Keratinocyte (primary cell): Measurements from ENCODE around the gene RLN2. TPM values are rescaled to one million over a fixed set of nuclear protein-coding genes. Genes with fewer than 3 reads are reported as not detected.
"Not testable (repeated sequence)": the region's sequence is repeated elsewhere in the genome, so short reads cannot be mapped to it uniquely, and the experiment has no call there.

ENCODE experiments used
- DNase-seq: peaks from one replicate; pipeline ENCODE4 v3.0.0-alpha.2; 2011; ENCODE audit warnings: low read depth, missing footprints, low spot score
- FAIRE-seq: peaks from 2 replicates; lab custom pipeline; 2011; peaks lifted over from hg19 to GRCh38; lab: Jason Lieb, UNC
- H2AFZ ChIP-seq: 2 replicates; pipeline ENCODE4 v1.6.0; 2012; ENCODE audit warnings: low read length, control low read depth, inconsistent platforms; ENCODE audit not compliant: control insufficient read depth
- H3K27ac ChIP-seq: 2 replicates; pipeline ENCODE4 v1.5.1; 2011; ENCODE audit warnings: low read length; ENCODE audit not compliant: control insufficient read depth, insufficient read depth
- H3K27me3 ChIP-seq: 3 replicates; pipeline ENCODE4 v1.6.0; 2011; ENCODE audit warnings: low read length; ENCODE audit not compliant: control insufficient read depth, insufficient read depth; ENCODE audit errors: extremely low read depth
- H3K36me3 ChIP-seq, 2 experiments: 2 replicates in 1 of 2; 3 replicates in 1 of 2; pipeline ENCODE4 v1.5.1; 2011; ENCODE audit warnings: low read length in 2 of 2, mild to moderate bottlenecking in 1 of 2; ENCODE audit not compliant: control insufficient read depth in 2 of 2, insufficient read depth in 2 of 2; ENCODE audit errors: extremely low read depth in 1 of 2
- H3K4me1 ChIP-seq: 3 replicates; pipeline ENCODE4 v1.5.1; 2011; ENCODE audit warnings: low read length; ENCODE audit not compliant: control insufficient read depth, insufficient read depth; ENCODE audit errors: extremely low read depth
- H3K4me2 ChIP-seq: 3 replicates; pipeline ENCODE4 v1.6.0; 2011; ENCODE audit warnings: low read depth, low read length; ENCODE audit not compliant: control insufficient read depth, insufficient read depth; ENCODE audit errors: extremely low read depth
- H3K4me3 ChIP-seq, 3 experiments: fragments of 200-600 bp in 1 of 3; sonication (generic) in 1 of 3; 2 replicates in 2 of 3; 3 replicates in 1 of 3; pipeline ENCODE4 v1.5.1; 2011 to 2016; ENCODE audit warnings: low read length in 3 of 3, mild to moderate bottlenecking in 3 of 3, control low read depth in 2 of 3, inconsistent platforms in 1 of 3, low read depth in 1 of 3, mixed read lengths in 1 of 3, mixed run types in 1 of 3, moderate library complexity in 1 of 3; ENCODE audit not compliant: control insufficient read depth in 2 of 3, insufficient read depth in 2 of 3; ENCODE audit errors: extremely low read depth in 1 of 3
- H3K79me2 ChIP-seq: 2 replicates; pipeline ENCODE4 v1.6.0; 2012; ENCODE audit warnings: low read length; ENCODE audit not compliant: control insufficient read depth, insufficient read depth
- H3K9ac ChIP-seq: 3 replicates; pipeline ENCODE4 v1.6.0; 2011; ENCODE audit warnings: low read length; ENCODE audit not compliant: control insufficient read depth, insufficient read depth; ENCODE audit errors: extremely low read depth
- H3K9me1 ChIP-seq: 3 replicates; pipeline ENCODE4 v1.6.0; 2011; ENCODE audit warnings: low read length; ENCODE audit not compliant: control insufficient read depth, insufficient read depth; ENCODE audit errors: extremely low read depth
- H3K9me3 ChIP-seq: 2 replicates; pipeline ENCODE4 v1.5.1; 2012; ENCODE audit warnings: low read depth, low read length; ENCODE audit not compliant: control insufficient read depth
- H4K20me1 ChIP-seq: 3 replicates; pipeline ENCODE4 v1.6.0; 2011; ENCODE audit warnings: low read length; ENCODE audit not compliant: control insufficient read depth, insufficient read depth; ENCODE audit errors: extremely low read depth
- CTCF ChIP-seq, 3 experiments: IDR thresholded peaks in 1 of 3; conservative IDR thresholded peaks in 1 of 3; optimal IDR thresholded peaks in 1 of 3; 2 replicates in 2 of 3; 3 replicates in 1 of 3; pipeline versions ENCODE3 to v1.5.1; 2011; ENCODE audit warnings: low read length in 3 of 3, mild to moderate bottlenecking in 3 of 3, moderate library complexity in 2 of 3, control low read depth in 1 of 3, inconsistent platforms in 1 of 3; ENCODE audit not compliant: insufficient read depth in 2 of 3; ENCODE audit errors: extremely low read depth in 1 of 3
- EZH2 ChIP-seq: IDR thresholded peaks from one replicate; pipeline ENCODE4 v1.6.1; 2012; ENCODE audit warnings: inconsistent platforms, mild to moderate bottlenecking, low read length, moderate library complexity
- dilution Hi-C: fragments of 300-500 bp; cut with MboI; formaldehyde crosslinking; loops from one replicate; pipeline ENCODE4 v1.7.0; 2020; ENCODE audit warnings: low sequenced_read_pairs; ENCODE audit not compliant: extremely low pct_ligation_motif_present
- polyA plus RNA-seq, 5 experiments: library from polyadenylated mRNA; depleted of rRNA in 3 of 5; stranded (reverse) in 3 of 5; stranded (forward) in 1 of 5; unstranded in 1 of 5; fragments of >200 nt; gene quantifications; 1 replicate in 1 of 5; 2 replicates in 3 of 5; 3 replicates in 1 of 5; pipeline versions ENCODE4 v1.2.1 to v1.2.3, GENCODE V29; 2011 to 2012; ENCODE audit warnings: missing spikeins in 2 of 5, low read depth in 1 of 5, low replicate concordance in 1 of 5

RLN2 gene
- polyA plus RNA-seq, 1 donor (not counting 4 experiments of a cell fraction or from before 2014, with no cell fraction given), result 0.98 TPM

- Histone ChIP-seq H3K4me2 (no peak overlapping the region), H3K27ac (no peak overlapping the region), H3K79me2 (no peaks in the 10 kb centered on the region), H4K20me1 (no peaks in the 10 kb centered on the region), H3K4me1 (no peaks in the 10 kb centered on the region), H3K9me3 (no peaks in the 10 kb centered on the region), H2AFZ (no peak overlapping the region), H3K36me3 (no peaks in the 10 kb centered on the region), H3K9me1 (no peaks in the 10 kb centered on the region), H3K27me3 (no peaks in the 10 kb centered on the region), H3K4me3 (no peak overlapping the region), H3K9ac (no peak overlapping the region)
- DNase-seq (no peak), FAIRE-seq (peak; percentile 9)
- TF ChIP-seq CTCF (optimal IDR thresholded peaks at IDR 0.05 in 1 of 3, IDR thresholded peaks at IDR 0.05 in 1 of 3, conservative IDR thresholded peaks at IDR 0.05 in 1 of 3; ENCODE audit: extremely low read depth in 1 of 3, insufficient read depth in 2 of 3, low read length in 3 of 3), result no peak
- dilution Hi-C loops, result no loop called here
Observed at GRCh38 chr9:5336688-5337087, 32.2 kb upstream of the RLN2 start.

DNA sequence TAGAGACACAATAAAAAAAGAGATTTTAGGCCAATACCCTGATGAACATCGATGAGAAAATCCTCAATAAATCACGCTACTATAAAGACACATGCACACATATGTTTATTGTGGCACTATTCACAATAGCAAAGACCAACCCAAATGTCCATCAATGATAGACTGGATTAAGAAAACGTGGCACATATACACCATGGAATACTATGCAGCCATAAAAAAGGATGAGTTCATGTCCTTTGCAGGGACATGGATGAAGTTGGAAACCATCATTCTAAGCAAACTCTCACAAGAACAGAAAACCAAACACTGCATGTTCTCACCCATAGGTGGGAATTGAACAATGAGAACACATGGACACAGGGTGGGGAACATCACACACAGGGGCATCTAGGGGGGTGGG, 26.8 kb upstream of the RLN2 start:
- H3K9me1 ChIP-seq, dilution Hi-C loops, DNase-seq, H3K27ac ChIP-seq, H3K36me3 ChIP-seq, H3K4me2 ChIP-seq, FAIRE-seq, H3K9me3 ChIP-seq, H3K4me1 ChIP-seq, H3K79me2 ChIP-seq, H2AFZ ChIP-seq, H3K9ac ChIP-seq, H4K20me1 ChIP-seq, H3K4me3 ChIP-seq, H3K27me3 ChIP-seq: not testable (repeated sequence)

GRCh38 chr9:5326893-5327548, 22.5 kb upstream of the RLN2 start:
- H3K4me3 ChIP-seq, result no peak overlapping the region
- no peaks in the 10 kb centered on the region for H3K36me3 ChIP-seq
- TF ChIP-seq CTCF (optimal IDR thresholded peaks at IDR 0.05 in 1 of 3, IDR thresholded peaks at IDR 0.05 in 1 of 3, conservative IDR thresholded peaks at IDR 0.05 in 1 of 3; ENCODE audit: extremely low read depth in 1 of 3, insufficient read depth in 2 of 3, low read length in 3 of 3) (no peak), EZH2 (no peak)
- H3K4me2 ChIP-seq, result no peak overlapping the region
- DNase-seq (no peak), FAIRE-seq (no peak)
- dilution Hi-C loops, result no loop called here
- H3K27me3 ChIP-seq, result no peaks in the 10 kb centered on the region
- no peaks in the 10 kb centered on the region for H3K9me1 ChIP-seq
- H3K9ac ChIP-seq, result no peak overlapping the region
- no peak overlapping the region for H2AFZ ChIP-seq
- no peaks in the 10 kb centered on the region for H3K4me1 ChIP-seq
- H3K79me2 ChIP-seq, result no peaks in the 10 kb centered on the region
- no peaks in the 10 kb centered on the region for H4K20me1 ChIP-seq
- no peaks in the 10 kb centered on the region for H3K9me3 ChIP-seq
- no peak overlapping the region for H3K27ac ChIP-seq
